NCI-H460 (cell line): Measurements from ENCODE around the gene PTPRM. TPM values are rescaled to one million over a fixed set of nuclear protein-coding genes. Genes with fewer than 3 reads are reported as not detected.

Source experiments
- DNase-seq: peaks from one replicate; pipeline ENCODE4 v3.0.0-alpha.2; 2016; ENCODE audit warnings: low read depth; ENCODE audit errors: extremely low read depth
- total RNA-seq: library from RNA; depleted of rRNA; stranded (reverse); fragments of >200 nt; shearing (Covaris generic); gene quantifications from 2 replicates; pipeline ENCODE4 v1.2.3, GENCODE V29; 2014

PTPRM gene
- total RNA-seq, 1 experiment from 2014 or later = 129 TPM

DNA sequence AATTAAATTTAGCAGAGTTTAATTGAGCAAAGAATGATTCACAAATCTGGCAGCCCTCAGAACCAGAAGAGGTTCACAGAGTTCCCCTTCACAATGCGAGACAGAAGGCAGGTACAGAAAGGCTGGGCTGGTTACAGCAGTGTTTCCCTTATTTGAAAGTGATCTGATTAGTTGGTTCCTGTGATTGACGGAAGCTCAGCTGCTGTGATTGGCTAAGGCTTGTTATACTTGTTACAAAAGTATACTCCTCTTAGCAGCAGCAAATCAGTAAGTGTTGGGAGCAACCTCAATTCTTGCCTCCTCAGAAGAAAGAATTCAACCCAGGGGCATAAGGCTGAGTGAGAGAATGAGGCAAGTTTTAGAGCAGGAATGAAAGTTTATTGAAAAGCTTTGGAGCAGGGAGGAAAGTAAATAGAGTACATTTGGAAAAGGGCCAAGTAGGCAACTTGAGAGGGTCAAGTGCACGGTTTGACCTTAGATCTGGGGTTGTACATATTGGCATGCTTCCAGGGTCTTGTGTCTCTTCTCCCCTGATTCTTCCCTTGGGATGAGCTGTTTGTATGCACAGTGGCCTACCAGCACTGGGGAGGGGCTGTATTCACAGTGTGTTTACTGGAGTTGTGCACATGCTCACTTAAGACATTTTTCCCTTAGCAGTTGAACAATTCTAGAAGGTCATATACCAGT, 610.4 kb downstream of the PTPRM start:
- no peak for DNase-seq

DNA sequence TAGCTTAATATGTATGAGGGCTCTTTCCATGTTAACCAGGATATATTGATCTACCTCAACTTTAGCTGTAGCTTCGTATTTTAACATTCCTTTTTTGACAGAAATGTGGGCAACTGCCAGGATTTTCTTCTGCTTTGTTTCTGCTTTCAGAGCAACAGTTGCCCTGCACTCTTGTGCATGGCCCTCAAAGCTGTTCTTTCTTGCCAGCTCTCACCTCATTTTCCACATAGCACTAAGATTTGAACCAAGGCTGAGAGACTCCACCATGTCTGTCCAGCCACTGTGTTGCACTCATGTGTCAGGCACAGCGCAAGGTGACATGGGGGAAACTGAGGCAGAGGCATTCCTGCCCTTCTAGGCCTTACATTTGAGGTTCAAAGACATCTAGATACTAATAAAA, 619.3 kb downstream of the PTPRM start:
- DNase-seq = no peak

DNA sequence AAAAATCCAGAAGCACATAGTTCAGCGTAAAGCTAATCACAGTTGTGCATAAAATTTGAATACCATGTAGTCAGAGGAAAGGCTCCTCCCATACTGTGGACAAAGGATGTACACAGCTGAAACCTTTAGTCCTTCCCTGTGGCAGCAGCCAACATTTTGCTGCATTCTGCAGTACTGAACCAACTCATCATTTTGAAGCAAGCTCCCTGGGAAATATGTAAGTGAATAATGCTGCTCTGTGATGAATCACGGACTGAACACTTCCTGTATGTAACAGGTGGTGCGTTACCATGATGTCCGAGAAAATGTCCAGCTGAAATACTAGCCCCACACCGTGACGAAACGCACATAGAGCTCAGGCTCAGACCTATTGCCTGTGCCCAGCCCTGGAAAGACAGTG, 621.1 kb downstream of the PTPRM start:
- no peak for DNase-seq

DNA sequence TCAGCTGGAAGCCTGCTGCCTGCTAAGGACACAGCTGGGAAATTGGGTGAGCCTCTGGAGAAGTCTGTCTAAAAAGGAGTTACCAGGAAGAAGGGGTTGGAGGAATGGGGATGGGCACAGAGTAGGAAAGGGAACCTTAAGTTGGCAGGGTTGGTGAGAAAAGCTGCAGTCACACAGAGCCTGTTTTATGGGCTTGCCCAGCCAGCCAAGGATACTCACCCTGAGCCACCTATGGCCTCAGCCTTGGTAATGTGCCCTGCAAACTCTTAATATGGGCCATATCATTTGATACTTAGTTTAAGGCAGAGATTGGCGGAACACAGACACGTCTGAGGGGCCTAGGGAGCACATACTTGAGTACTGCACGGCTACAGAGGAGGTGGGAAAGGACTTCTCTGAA, 623.9 kb downstream of the PTPRM start:
- DNase-seq = no peak

DNA sequence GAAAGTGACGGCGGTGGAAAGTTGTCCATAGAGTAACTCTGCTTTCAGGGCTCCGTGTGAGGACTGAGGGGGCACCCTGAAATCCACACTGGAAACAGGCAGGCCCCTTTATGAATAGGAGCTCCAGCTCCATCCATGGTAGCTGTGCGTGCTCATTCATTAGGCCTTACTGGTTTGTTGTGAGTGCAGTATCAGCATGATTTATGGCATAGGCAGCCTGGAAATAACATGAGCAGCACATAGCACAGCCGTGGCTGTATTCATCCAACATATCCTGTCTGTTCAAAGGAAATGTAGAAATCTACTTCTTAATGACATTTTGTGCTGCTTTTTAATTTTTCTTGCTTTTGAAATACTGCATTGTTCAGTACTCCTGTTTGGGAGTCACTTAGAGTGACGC, 627.3 kb downstream of the PTPRM start:
- no peak for DNase-seq

DNA sequence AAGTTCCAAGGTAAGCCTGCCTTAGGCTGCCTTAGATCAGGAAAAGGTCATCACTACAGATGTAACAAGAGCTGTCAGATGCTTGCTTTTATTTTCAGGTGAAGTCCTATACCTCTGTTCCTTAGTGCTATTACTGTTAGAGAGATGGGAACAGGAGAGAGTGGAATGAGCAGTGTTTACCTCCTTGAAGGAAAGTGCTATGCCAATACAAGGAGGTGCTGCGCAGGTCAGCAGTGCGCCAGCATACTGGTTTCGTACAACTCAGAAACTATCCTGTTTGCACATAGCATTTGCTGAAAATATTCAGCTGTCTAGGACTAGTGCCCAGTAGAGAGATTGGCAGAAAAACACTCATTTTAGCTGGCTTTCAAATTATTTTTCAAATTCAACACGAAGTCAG, 629.1 kb downstream of the PTPRM start:
- no peak for DNase-seq

DNA sequence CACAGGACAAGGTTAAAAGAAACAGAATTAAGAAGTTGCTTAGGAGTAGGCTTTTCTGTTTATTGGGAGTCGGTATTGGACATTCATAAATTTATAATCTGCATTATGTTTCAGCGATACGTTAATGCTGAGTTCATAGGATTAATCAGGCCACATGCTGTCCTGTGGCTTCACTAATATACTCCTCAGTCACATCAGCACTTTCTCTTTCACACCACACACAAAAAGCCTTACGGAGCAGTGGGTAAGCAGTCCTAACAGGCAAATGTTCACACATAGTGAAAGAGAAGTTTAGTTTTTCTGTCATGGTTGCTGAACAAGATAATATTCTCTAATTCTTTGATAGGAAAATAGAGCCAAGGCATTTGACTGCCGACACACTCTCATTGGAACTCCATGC, 630.4 kb downstream of the PTPRM start:
- no peak for DNase-seq

DNA sequence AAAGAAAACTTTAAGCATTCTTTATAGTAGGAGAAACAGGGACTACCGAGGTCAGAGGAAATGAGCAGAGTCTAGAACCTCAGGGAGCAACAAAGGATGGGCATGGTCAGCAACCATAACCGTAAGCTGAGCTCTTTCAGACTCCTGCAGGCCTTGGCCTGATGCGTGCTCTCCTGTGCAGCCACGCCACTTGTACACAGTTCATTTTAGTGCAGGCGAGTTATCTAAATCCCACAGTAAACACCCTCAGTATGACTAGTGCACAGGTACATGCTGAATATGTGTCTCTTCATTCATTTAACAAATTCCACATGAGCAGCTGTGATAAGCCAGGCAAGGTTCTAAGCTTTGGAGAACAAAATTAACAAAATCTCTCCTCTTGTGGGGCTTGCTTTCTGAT, 640.9 kb downstream of the PTPRM start:
- DNase-seq = no peak

DNA sequence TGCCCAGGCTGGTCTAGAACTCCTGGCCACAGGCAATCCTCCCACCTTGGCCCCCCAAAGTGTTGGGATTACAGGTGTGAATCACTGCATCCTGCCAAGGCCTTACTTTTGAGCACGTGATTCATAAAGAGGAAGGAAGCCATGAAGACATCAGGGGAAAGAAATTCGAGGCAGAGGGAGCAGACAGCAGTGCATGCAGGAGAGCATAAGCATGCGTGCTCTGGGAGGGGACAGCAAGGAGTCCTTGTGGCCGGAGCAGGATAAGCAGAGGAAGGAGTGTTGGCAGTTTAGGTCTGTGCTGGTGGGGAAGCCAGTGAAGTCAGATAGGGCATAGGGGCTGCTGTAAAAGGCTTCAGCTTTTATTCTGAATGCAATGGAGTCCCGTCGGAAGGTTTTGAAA, 641.6 kb downstream of the PTPRM start:
- no peak for DNase-seq

DNA sequence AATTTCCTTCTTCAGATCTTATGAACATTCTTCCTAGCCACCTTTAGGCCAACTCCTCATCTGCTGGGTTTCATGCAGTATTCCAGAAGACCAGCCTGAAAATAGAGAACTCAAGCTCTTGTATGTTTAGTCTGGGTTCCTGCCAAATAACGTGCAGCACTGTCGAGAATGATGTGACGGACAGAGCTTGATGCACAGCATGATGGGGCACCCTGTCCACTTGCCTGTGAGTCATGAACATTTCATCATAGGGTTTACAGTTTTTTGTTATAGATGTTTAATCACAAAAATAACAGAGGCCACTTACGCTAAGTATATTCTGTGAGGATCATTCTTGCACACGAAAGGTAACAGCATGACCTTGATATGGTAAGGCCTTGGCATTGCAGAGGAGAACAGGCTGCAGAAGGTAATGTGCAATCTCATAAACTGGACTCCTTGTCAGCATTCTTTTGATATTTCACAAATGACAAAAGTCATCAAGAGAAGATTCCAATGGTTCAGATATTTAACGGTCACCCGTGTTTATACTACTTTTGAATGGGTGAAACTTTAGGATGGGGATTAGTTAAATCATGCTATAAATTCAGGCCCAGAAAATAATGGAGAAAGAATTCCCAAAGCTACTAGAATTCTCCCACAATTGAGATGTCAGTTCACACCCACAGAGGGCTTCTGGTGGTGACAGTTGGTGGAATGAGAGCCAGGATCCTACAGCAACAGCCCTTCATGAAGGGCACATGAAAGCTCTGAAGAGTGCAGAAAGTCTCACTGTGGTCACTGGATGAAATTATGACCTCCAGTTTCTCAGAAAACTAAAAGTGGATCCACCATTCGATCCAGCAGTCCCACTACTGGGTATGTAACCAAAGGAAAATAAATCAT, 646.0 kb downstream of the PTPRM start:
- DNase-seq = peak; percentile 36

DNA sequence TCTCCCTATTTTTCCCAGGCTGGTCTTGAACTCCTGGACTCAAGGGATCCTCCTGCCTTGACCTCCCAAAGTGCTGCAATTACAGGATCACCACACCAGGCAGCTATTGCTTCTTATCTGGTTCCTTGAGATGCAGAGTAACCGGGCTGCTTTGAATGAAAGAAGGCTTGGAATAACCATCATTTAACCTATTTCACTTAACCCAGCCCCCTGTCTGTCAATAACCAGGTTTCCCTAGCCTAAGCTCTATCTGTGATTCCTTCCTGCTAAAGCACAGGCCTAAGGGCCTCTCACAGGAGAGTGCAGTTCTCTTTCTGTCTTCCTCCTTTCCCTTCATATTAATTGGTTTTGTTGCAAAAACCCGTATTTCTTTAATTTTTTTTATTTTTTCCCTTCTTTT, 648.6 kb downstream of the PTPRM start:
- no peak for DNase-seq

DNA sequence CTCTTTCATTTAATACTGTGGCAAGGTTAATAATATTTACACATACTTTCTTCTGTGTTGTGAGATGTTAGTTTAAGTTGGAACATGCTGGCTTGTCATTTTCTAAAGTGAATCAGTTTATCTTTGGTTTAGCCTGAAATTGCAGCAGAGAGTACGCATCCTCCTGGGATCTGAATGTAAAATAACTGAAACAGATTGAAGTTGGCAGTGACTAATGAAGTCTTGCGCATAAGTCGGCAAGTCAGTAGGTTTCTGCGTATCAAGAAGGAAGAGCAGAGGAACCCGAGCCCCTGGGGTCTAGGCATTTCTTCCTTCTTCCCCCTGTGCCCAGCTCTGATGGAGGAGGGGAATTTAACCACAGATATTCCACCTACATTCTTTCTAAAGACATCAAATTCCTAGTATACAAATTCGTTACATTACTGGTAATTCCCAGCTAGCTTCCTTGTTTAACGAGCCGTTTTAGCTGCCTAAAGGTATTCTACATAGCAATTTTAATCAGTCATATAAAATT, 650.0 kb downstream of the PTPRM start:
- DNase-seq = no peak

DNA sequence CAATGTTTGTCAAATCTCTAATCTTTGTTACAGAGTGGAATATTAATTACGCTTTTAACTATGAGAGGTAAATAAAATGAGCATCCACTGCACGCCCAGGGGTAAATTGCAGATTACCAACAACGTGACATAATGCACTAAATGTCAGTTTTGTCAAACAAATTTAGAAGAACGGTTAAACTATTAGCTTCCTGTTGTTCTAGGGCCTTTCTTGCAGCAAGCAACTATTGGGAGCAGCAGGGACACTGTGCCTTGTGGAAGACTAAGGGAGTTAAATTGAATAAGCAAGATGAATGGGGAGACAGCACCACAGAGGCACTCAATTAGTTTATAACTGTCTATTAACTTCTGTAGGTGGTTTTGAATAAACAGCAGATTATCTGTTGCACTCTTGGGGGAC, 651.1 kb downstream of the PTPRM start:
- DNase-seq = no peak

DNA sequence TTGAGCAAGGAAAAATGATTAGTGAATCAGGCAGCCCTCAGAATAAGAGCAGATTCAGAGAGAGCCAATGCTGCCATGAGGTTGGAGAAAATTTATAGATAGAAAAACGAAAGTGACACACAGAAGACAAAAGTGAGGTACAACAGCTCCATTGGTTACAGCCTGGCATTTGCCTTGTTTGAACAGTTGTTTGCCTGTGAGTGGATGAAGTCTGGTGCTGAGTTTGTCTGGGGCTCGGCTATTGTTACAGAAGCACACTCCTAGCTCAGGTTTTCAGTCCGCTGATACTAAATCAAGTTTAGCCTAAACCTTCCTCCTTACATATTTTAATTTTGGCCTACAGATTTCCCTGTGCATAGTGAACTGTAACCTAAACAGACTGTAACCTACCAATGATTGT, 654.3 kb downstream of the PTPRM start:
- DNase-seq = no peak

DNA sequence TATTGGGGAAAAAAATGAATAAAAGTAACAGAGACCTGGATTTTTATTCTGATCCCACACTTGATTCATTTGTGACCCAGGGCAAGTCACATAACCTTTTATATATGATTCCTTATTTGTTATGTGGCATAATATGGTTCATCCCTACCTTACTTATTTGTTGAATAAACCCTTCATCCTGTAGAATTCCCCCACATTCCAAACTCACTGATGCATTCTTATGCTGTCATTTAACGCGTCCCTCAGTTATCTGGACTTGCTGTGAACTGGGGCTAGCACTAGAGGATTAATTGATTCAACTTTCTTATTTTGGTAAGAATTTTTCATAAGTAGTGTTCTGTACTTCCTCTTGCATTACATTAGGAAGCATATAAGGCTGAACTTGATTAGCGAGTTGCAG, 657.5 kb downstream of the PTPRM start:
- DNase-seq = no peak

DNA sequence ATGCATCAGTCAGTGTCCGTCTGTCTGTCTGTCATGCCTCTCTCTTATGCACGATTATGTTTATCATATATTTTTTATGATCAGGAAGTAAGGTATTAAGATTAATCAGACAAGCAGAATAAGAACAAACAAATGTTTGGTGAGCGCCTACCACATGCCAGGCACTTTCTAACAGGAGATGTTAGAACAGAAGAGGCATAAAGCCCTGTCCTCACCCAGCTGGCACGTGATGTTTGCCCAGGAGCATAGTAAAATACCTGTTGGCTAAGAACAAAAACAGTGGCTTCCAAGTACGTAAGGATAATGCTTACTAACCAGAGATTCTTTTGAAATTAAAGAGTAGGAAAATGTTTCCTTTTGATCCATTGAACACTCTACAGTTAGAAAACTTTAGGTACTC, 661.9 kb downstream of the PTPRM start:
- DNase-seq = no peak

DNA sequence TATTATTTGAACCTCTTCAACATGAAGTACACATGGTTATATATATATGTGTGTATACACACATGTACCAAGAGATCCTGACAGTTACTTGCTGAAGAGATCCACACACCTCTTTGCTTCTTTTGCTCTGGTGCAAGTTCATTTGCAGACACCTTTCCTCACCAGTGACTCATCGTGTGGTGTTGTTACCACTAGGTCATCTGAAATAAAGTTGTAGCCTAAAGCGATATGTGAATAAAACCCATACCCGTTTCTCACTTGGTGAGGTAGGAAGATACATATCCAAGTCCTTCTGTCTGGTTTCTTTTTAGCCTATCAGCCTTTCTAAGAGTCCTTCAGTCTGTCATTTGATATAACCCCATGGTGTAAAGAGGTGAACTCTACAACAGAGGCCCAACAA, 662.7 kb downstream of the PTPRM start:
- no peak for DNase-seq

DNA sequence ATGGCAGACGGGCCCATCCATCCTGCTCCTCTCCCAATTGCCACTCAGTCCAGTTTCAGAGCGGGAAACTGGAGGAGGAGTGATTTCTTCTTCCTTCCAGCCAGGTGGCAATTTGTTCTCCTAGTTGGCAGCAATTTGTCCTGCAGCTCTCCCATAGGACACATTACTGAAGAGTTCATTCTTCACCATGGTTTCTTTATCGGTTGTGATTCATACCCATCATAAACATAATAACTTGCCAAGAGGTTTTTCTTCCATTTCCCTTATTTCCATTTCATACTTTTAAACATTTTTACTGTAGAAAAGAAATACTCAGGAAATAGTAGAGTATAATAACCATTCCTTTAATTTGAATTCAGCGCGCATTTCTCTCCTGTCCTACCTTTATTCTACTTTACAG, 664.2 kb downstream of the PTPRM start:
- DNase-seq = no peak

DNA sequence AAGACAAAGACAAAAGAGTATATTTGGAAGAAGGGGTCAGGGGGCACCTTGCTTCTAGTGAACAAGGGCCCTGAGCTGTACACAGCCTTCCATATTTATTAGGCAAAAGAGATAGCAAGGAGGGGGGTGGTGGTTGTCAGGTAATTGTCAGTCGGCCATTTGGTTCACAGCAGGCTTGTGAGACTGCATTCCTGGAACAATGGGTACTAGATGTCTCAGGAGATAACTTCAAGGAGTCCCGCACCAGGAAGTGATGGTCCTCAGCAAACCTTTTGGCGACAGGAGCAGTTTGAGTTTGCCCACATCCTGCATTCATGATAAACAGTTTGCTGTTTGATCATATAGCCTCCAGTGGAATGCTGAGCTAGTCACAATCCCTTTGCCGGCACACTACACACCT, 665.7 kb downstream of the PTPRM start:
- DNase-seq = no peak

DNA sequence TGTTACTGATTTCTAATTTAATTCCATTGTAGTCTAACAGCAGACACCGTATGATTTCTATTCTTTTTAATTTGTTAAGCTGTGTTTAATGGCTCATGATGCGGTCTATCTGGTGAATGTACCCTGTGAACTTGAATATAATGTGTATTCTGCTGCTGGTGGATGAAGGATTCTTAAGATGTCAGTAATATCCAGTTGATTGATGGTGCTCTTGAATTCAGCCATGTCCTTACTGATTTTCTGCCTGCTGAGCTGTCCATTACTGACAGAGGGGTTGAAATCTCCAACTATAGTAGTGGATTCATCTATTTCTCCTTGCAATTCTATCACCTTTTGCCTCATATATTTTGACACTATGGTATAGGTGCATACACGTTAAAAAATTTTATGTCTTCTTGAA, 668.8 kb downstream of the PTPRM start:
- no peak for DNase-seq

DNA sequence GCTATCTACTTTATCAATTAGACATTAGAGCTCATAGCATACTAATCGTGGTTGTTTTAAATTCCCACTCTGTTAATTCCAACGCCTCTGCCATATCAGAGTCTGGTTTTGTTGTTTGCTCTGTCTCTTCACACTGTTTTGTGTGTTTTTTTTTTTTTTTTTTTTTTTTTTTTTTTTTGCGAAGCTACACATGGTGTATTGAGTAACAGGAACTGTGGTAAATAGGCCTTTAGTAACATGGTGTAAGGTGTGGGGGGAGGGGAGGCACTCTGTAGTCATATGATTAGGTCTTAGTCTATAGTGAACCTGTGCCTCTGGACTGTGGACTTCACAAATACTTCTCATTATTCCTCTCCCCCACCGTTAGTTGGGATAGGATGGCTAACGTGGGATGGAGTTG, 671.4 kb downstream of the PTPRM start:
- no peak for DNase-seq

DNA sequence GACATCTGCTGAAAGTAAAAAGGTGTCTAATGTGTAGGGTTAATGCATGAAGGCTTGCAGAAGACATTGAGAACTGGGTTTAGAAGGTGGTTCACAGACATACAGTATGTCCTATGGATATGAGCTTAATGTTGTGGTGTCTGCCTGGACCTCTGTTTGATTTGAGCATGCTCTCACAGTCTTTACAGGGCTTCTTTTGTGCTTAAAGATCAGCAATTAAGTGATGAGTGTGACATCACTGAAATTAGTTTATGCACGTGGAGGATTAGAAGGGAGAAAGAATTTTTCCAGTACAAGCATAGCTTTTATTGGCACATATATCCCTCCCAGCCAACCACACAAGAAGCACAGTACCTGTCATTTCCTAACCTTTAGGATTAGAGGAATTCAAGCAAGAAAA, 674.6 kb downstream of the PTPRM start:
- DNase-seq = no peak
